AG09309 (cell line): ENCODE results near the gene ATAT1.

ENCODE experiments used
- DNase-seq: peaks from one replicate; pipeline ENCODE4 v3.0.0-alpha.2; 2010; ENCODE audit warnings: low read depth
- H3K4me3 ChIP-seq: 2 replicates; pipeline ENCODE4 v1.5.1; 2011; ENCODE audit warnings: mild to moderate bottlenecking, low read depth, low read length, moderate library complexity; ENCODE audit not compliant: control insufficient read depth
- TF ChIP-seq, protein P1 (sequence below): IDR thresholded peaks from 2 replicates; pipeline ENCODE4 v1.5.1; 2011; ENCODE audit warnings: mild to moderate bottlenecking, low read depth, low read length, inconsistent platforms; ENCODE audit not compliant: insufficient read depth, control insufficient read depth; ENCODE audit errors: missing control alignments

Gene ATAT1

DNA sequence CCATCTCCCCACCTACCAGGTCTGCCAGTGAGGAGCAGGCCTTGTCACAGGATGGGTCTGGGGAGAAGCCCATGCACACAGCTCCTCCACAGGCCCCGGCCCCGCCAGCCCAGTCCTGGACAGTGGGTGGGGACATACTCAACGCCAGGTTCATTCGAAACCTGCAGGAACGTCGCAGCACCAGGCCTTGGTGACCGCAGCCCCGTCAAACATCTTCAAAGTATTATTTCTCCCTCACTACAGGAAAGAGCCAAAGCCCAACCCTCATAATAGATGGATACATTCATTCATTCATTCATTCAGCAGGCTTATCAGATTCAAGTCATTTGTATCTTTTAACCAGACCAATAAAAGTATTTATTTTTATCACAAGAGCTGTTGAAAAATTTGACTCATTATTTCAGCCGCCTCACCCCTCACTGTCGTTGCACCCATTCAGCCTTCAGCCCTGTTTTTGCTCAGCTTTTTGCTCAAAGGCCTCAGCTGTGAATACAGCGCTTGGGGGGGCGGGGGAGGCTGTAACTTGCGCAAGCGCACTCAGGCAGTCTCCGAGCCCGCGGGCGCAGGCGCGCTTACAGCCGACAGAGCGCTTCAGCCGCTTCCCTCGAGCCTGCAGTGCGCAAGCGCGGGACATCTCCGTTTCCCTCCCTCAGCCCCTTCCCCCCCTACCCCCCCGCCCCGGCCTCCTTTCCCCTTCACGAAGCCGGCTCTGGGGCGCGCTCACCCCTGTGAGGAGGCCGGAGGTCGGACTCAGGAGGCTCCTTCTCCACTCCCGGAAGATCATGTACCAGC, 20.0 kb downstream of the ATAT1 start, which contains the start of gene C6orf136:
Gene C6orf136 (plus strand): TSS at position 684 of the 792 bp plus-strand sequence. CDS start 99 bp downstream, at position 783.
- peak within 1 kb of the TSS; percentile 80 for H3K4me3 ChIP-seq
- peak; percentile 54 for DNase-seq
- TF ChIP-seq, protein P1, sequence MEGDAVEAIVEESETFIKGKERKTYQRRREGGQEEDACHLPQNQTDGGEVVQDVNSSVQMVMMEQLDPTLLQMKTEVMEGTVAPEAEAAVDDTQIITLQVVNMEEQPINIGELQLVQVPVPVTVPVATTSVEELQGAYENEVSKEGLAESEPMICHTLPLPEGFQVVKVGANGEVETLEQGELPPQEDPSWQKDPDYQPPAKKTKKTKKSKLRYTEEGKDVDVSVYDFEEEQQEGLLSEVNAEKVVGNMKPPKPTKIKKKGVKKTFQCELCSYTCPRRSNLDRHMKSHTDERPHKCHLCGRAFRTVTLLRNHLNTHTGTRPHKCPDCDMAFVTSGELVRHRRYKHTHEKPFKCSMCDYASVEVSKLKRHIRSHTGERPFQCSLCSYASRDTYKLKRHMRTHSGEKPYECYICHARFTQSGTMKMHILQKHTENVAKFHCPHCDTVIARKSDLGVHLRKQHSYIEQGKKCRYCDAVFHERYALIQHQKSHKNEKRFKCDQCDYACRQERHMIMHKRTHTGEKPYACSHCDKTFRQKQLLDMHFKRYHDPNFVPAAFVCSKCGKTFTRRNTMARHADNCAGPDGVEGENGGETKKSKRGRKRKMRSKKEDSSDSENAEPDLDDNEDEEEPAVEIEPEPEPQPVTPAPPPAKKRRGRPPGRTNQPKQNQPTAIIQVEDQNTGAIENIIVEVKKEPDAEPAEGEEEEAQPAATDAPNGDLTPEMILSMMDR = no peak

- DNase-seq = no peak
Measured at GRCh38 chr6:30647242-30648116, 20.8 kb downstream of the ATAT1 start.

DNA sequence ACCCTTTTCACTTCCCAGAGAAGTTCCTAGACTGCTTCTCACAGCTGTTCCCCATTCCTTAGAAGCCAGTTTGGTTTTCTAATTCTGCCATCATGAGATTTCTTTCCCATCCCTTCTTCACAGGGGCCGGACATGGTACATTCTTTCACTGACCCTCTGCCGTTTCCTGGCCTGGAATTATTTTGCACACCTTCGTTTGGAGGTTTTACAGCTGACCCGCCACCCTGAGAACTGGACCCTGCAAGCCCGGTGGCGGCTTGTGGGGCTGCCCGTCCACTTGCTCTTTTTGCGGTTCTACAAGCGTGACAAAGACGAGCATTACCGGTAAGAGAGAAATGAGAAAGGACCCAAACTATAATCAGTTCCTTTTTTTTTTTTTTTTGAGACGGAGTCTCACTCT, 24.5 kb downstream of the ATAT1 start:
- no peak overlapping the region for H3K4me3 ChIP-seq
- no peak for DNase-seq
- TF ChIP-seq, protein P1 = no peak

More at GRCh38 chr6:30647242-30648116, 20.8 kb downstream of the ATAT1 start:
- H3K4me3 ChIP-seq = peak overlapping the region; percentile 80
- TF ChIP-seq, protein P1 = no peak

- TF ChIP-seq, protein P1 = no peak
- no peak for DNase-seq
- no peak overlapping the region for H3K4me3 ChIP-seq
Measured at GRCh38 chr6:30654798-30655742, 28.4 kb downstream of the ATAT1 start.

DNA sequence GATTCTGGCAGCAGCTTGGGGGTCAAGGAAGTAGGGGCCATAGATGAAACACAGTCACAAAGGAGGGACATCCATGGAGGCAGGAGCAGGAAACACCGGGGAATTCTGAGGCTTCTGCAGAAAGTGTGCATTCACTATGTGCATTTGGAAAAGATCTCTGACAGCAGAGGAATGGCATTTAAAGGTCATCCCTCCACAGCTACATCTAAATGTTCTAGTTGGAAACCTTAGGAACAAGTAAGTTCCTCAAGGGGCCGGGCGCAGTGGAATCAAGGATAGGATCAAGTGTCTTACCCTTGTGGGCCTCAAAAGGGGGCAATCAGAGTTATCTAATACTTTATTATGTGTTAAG, 29.0 kb downstream of the ATAT1 start:
- no peak overlapping the region for H3K4me3 ChIP-seq
- DNase-seq = no peak
- TF ChIP-seq, protein P1 = no peak

DNA sequence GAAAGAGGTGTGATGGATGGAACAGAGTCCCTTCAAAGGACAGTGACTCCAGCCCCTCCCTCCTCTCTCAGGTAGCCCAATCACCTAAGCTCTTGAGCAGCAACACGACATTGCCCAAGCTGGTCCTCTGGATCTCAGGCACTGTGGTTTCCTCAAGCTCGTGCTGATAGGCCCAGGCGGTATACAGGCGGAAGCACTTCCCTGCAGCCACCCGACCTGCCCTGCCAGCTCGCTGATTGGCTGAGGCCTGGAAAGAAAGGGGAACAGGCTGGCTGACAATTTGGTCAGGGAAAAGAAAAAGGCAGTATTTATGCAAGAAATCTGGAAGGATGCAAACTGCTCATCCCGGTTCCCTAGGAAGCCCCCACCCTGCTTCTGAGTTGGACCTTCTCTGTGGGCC, 29.8 kb downstream of the ATAT1 start:
- no peak overlapping the region for H3K4me3 ChIP-seq
- TF ChIP-seq, protein P1 = no peak
- DNase-seq = no peak
